SK-N-SH (cell line): ENCODE measurements around the gene HIPK2. TPM values are rescaled to one million over a fixed set of nuclear protein-coding genes. Genes with fewer than 3 reads are reported as not detected.

Experiments used
- CTCF ChIA-PET: fragments of 300-600, 350-600 bp; formaldehyde crosslinking; extraction: SDS; loops from one replicate; lab custom pipeline; 2021; lab: Yijun Ruan, JAX
- POLR2A ChIA-PET: fragments of 350-600 bp; sonication (Branson Sonifier 250); formaldehyde crosslinking; extraction: SDS; loops from one replicate; lab custom pipeline; 2020; ENCODE audit warnings: antibody characterized with exemption, inconsistent platforms; lab: Yijun Ruan, JAX
- DNase-seq: peaks from one replicate; pipeline ENCODE4 v3.0.0; 2012
- H2AFZ ChIP-seq: fragments of 200-600 bp; sonication (generic); 2 replicates; pipeline ENCODE4 v1.8.1; 2016; ENCODE audit warnings: antibody characterized with exemption, mild to moderate bottlenecking, low read depth
- H3F3A ChIP-seq: fragments of 200-600 bp; sonication (generic); replicated peaks from 2 replicates; pipeline ENCODE3; 2016; ENCODE audit warnings: antibody characterized with exemption, mild to moderate bottlenecking; ENCODE audit not compliant: insufficient read depth
- H3K27ac ChIP-seq, 2 experiments: fragments of 200-500 bp in 1 of 2; fragments of 200-600 bp in 1 of 2; sonication (Bioruptor generic) in 1 of 2; sonication (generic), shearing (Covaris generic) in 1 of 2; 2 replicates each; pipeline versions ENCODE4 v1.5.1 to v1.6.1; 2014 to 2016; ENCODE audit warnings: low read depth in 2 of 2, inconsistent platforms in 1 of 2, low read length in 1 of 2, mild to moderate bottlenecking in 1 of 2, mixed read lengths in 1 of 2
- H3K27me3 ChIP-seq: fragments of 200-600 bp; sonication (generic), shearing (Covaris generic); 2 replicates; pipeline ENCODE4 v1.6.1; 2016; ENCODE audit warnings: mixed run types; ENCODE audit not compliant: insufficient read depth
- H3K36me3 ChIP-seq, 2 experiments: fragments of 200-500 bp in 1 of 2; fragments of 200-600 bp in 1 of 2; sonication (Bioruptor generic) in 1 of 2; sonication (generic) in 1 of 2; replicated peaks in 1 of 2; 2 replicates each; pipeline versions ENCODE3 to v1.5.1; 2014 to 2016; ENCODE audit warnings: low read length in 1 of 2, mild to moderate bottlenecking in 1 of 2; ENCODE audit not compliant: insufficient read depth in 2 of 2, control insufficient read depth in 1 of 2
- H3K4me1 ChIP-seq, 2 experiments: fragments of 200-500 bp in 1 of 2; fragments of 200-600 bp in 1 of 2; sonication (Bioruptor generic) in 1 of 2; sonication (generic), shearing (Covaris generic) in 1 of 2; 2 replicates each; pipeline versions ENCODE4 v1.5.1 to v1.6.1; 2014 to 2016; ENCODE audit warnings: low read depth in 1 of 2, low read length in 1 of 2, mixed run types in 1 of 2; ENCODE audit not compliant: insufficient read depth in 2 of 2, control insufficient read depth in 1 of 2
- H3K4me2 ChIP-seq: fragments of 200-600 bp; sonication (generic), shearing (Covaris generic); 2 replicates; pipeline ENCODE4 v1.6.1; 2017; ENCODE audit warnings: mixed run types
- H3K4me3 ChIP-seq, 2 experiments: fragments of 200-500 bp in 1 of 2; fragments of 200-600 bp in 1 of 2; sonication (Bioruptor generic) in 1 of 2; sonication (generic), shearing (Covaris generic) in 1 of 2; 2 replicates each; pipeline versions ENCODE4 v1.5.1 to v1.8.1; 2014 to 2016; ENCODE audit warnings: low read depth in 2 of 2, inconsistent platforms in 1 of 2, low read length in 1 of 2, mild to moderate bottlenecking in 1 of 2, mixed read lengths in 1 of 2, moderate library complexity in 1 of 2
- H3K79me2 ChIP-seq: fragments of 200-600 bp; sonication (generic); 2 replicates; pipeline ENCODE4 v1.8.1; 2017; ENCODE audit warnings: mild to moderate bottlenecking; ENCODE audit not compliant: insufficient read depth
- H3K9ac ChIP-seq: fragments of 200-600 bp; sonication (generic); 2 replicates; pipeline ENCODE4 v1.6.1; 2017; ENCODE audit warnings: mixed run types
- H3K9me2 ChIP-seq: fragments of 200-600 bp; sonication (generic); 2 replicates; pipeline ENCODE4 v1.6.1; 2017; ENCODE audit warnings: mixed run types
- H3K9me3 ChIP-seq: fragments of 200-600 bp; sonication (generic); 2 replicates; pipeline ENCODE4 v1.6.1; 2017; ENCODE audit warnings: mixed run types, mild to moderate bottlenecking, moderate library complexity
- H4K20me1 ChIP-seq: fragments of 200-600 bp; sonication (generic); 2 replicates; pipeline ENCODE4 v1.6.1; 2017; ENCODE audit warnings: mild to moderate bottlenecking, mixed run types; ENCODE audit not compliant: insufficient read depth
- ELF1 ChIP-seq: IDR thresholded peaks from 2 replicates; pipeline ENCODE4 v1.4.0; 2012
- EZH2phosphoT487 ChIP-seq: fragments of 200-600 bp; sonication (generic); IDR thresholded peaks from 2 replicates; pipeline ENCODE4 v1.6.1; 2017; ENCODE audit warnings: low read depth, mixed run types, mild to moderate bottlenecking, antibody characterized with exemption, moderate library complexity, borderline replicate concordance
- FOSL2 ChIP-seq: IDR thresholded peaks from 2 replicates; pipeline ENCODE4 v1.4.0; 2012; ENCODE audit warnings: low read depth, mild to moderate bottlenecking, moderate library complexity, borderline replicate concordance
- FOXJ3 ChIP-seq: sonication (generic); formaldehyde crosslinking; IDR thresholded peaks from 2 replicates; pipeline ENCODE4 v1.5.1; 2020; ENCODE audit warnings: mild to moderate bottlenecking, missing genetic modification reagents
- GABPA ChIP-seq: IDR thresholded peaks from 2 replicates; pipeline ENCODE4 v1.4.0; 2012; ENCODE audit warnings: low read depth, mild to moderate bottlenecking
- NRF1 ChIP-seq: IDR thresholded peaks from 2 replicates; pipeline ENCODE4 v1.6.1; 2012; ENCODE audit warnings: low read depth, mild to moderate bottlenecking, low read length
- POLR2AphosphoS5 ChIP-seq: IDR thresholded peaks from 2 replicates; pipeline ENCODE4 v1.6.1; 2012; ENCODE audit warnings: low read depth, low read length
- SMC3 ChIP-seq: IDR thresholded peaks from 2 replicates; pipeline ENCODE4 v1.6.1; 2012; ENCODE audit warnings: low read depth, low read length, improper control_type of control experiment
- TAF1 ChIP-seq: IDR thresholded peaks from 2 replicates; pipeline ENCODE4 v1.6.1; 2012; ENCODE audit warnings: low read depth, mild to moderate bottlenecking, low read length, moderate library complexity, borderline replicate concordance
- TCF12 ChIP-seq: IDR thresholded peaks from 2 replicates; pipeline ENCODE4 v1.4.0; 2012
- WGBS: methylation state at CpG from one replicate; pipeline ENCODE4 v1.1.6; 2017; ENCODE audit warnings: low lambda C conversion rate; 5-methylcytosine and 5-hydroxymethylcytosine counted together
- polyA plus RNA-seq, 3 experiments: library from polyadenylated mRNA; depleted of rRNA; stranded (reverse); fragments of >200 nt; gene quantifications; 2 replicates each; pipeline ENCODE4 v1.2.3, GENCODE V29; 2012
- TF ChIP-seq, protein P1 (sequence below): fragments of 200-600 bp; sonication (generic); IDR thresholded peaks from 2 replicates; pipeline ENCODE4 v1.6.1; 2017; ENCODE audit warnings: antibody characterized with exemption, mild to moderate bottlenecking, moderate library complexity
- TF ChIP-seq, protein P2 (sequence below): IDR thresholded peaks from 2 replicates; pipeline ENCODE4 v1.4.0; 2012; ENCODE audit warnings: low read depth, borderline replicate concordance
- TF ChIP-seq, protein P3 (sequence below): IDR thresholded peaks from 2 replicates; pipeline ENCODE4 v1.6.1; 2012; ENCODE audit warnings: mild to moderate bottlenecking, low read depth, low read length, moderate library complexity
- TF ChIP-seq, protein P4 (sequence below): fragments of 150-350 bp; IDR thresholded peaks from 2 replicates; pipeline ENCODE4 v1.6.1; 2017; ENCODE audit warnings: antibody characterized with exemption, low read length, low read depth, borderline replicate concordance
- TF ChIP-seq, protein P5 (sequence below): IDR thresholded peaks from 2 replicates; pipeline ENCODE4 v1.4.0; 2012; ENCODE audit warnings: low read depth
- TF ChIP-seq, protein P6 (sequence below): IDR thresholded peaks from 2 replicates; pipeline ENCODE4; 2012

HIPK2 gene
- polyA plus RNA-seq, 1 of the 3 experiments (the other 2 are of a cell fraction), result 14.2 TPM

DNA sequence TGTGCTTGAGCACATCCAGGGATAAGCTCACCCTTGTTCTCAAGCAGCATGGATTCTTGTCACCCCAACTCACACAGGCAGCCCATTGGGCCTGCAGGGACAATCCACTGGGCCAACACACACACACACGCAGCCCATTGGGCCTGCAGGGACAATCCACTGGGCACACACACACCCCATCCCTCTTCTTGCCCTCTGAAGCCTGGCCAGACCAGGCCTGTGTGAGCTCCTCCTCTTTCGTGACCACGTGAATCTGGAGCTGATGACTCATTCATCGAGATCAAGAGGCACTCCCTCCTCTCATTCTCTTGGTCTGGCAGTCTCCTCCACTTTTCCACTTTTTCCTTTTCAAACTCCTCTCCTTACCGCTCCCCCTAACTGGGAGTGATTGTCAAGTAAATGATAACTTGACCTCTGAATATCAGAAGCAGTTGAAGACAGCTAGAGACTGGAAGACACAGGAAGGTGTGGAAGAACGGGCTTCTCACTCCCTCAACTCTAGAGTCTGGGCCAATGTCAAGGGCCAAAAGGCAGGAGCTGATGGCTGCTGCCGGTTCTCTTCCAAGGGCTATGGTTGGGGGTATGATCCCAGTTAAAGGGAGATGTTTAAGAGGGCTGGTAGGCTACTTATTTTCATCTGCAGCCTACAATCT lies 89.7 kb downstream of the HIPK2 start:
- Histone ChIP-seq H3F3A (peaks cover 10% of the 10 kb centered on the region), H3K9me2 (no peaks in the 10 kb centered on the region), H3K9ac (no peak overlapping the region), H2AFZ (no peak overlapping the region), H3K4me1 (peaks cover 11 to 29% of the 10 kb centered on the region in 2 experiments; a peak in 3 of 4 replicates), H3K4me2 (no peak overlapping the region), H3K27me3 (no peaks in the 10 kb centered on the region), H3K9me3 (no peaks in the 10 kb centered on the region), H4K20me1 (peaks cover 21% of the 10 kb centered on the region), H3K27ac (no peak overlapping the region), H3K36me3 (peaks cover 16 to 51% of the 10 kb centered on the region in 2 experiments), H3K79me2 (peaks cover 79% of the 10 kb centered on the region), H3K4me3 (no peak overlapping the region)
- ChIA-PET POLR2A (no interaction called here), CTCF (interaction anchor here (0.8 to 2.1 kb wide), 3 partner anchors 12 to 42 kb away, joined by 3 to 5 read pairs (median 4); no protein-coding TSS in a partner anchor)
- WGBS, result 80% methylated on average over 7 of the region's 7 CpGs
- DNase-seq, result no peak
- TF ChIP-seq GABPA (no peak), TCF12 (no peak), TAF1 (no peak), SMC3 (no peak), EZH2phosphoT487 (no peak), FOSL2 (no peak), FOXJ3 (no peak), POLR2AphosphoS5 (no peak), ELF1 (no peak), NRF1 (no peak)
- TF ChIP-seq, protein P1, sequence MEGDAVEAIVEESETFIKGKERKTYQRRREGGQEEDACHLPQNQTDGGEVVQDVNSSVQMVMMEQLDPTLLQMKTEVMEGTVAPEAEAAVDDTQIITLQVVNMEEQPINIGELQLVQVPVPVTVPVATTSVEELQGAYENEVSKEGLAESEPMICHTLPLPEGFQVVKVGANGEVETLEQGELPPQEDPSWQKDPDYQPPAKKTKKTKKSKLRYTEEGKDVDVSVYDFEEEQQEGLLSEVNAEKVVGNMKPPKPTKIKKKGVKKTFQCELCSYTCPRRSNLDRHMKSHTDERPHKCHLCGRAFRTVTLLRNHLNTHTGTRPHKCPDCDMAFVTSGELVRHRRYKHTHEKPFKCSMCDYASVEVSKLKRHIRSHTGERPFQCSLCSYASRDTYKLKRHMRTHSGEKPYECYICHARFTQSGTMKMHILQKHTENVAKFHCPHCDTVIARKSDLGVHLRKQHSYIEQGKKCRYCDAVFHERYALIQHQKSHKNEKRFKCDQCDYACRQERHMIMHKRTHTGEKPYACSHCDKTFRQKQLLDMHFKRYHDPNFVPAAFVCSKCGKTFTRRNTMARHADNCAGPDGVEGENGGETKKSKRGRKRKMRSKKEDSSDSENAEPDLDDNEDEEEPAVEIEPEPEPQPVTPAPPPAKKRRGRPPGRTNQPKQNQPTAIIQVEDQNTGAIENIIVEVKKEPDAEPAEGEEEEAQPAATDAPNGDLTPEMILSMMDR, result no peak
- TF ChIP-seq, protein P2, sequence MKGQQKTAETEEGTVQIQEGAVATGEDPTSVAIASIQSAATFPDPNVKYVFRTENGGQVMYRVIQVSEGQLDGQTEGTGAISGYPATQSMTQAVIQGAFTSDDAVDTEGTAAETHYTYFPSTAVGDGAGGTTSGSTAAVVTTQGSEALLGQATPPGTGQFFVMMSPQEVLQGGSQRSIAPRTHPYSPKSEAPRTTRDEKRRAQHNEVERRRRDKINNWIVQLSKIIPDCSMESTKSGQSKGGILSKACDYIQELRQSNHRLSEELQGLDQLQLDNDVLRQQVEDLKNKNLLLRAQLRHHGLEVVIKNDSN, result no peak
- TF ChIP-seq, protein P3, sequence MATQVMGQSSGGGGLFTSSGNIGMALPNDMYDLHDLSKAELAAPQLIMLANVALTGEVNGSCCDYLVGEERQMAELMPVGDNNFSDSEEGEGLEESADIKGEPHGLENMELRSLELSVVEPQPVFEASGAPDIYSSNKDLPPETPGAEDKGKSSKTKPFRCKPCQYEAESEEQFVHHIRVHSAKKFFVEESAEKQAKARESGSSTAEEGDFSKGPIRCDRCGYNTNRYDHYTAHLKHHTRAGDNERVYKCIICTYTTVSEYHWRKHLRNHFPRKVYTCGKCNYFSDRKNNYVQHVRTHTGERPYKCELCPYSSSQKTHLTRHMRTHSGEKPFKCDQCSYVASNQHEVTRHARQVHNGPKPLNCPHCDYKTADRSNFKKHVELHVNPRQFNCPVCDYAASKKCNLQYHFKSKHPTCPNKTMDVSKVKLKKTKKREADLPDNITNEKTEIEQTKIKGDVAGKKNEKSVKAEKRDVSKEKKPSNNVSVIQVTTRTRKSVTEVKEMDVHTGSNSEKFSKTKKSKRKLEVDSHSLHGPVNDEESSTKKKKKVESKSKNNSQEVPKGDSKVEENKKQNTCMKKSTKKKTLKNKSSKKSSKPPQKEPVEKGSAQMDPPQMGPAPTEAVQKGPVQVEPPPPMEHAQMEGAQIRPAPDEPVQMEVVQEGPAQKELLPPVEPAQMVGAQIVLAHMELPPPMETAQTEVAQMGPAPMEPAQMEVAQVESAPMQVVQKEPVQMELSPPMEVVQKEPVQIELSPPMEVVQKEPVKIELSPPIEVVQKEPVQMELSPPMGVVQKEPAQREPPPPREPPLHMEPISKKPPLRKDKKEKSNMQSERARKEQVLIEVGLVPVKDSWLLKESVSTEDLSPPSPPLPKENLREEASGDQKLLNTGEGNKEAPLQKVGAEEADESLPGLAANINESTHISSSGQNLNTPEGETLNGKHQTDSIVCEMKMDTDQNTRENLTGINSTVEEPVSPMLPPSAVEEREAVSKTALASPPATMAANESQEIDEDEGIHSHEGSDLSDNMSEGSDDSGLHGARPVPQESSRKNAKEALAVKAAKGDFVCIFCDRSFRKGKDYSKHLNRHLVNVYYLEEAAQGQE, result no peak
- TF ChIP-seq, protein P4, sequence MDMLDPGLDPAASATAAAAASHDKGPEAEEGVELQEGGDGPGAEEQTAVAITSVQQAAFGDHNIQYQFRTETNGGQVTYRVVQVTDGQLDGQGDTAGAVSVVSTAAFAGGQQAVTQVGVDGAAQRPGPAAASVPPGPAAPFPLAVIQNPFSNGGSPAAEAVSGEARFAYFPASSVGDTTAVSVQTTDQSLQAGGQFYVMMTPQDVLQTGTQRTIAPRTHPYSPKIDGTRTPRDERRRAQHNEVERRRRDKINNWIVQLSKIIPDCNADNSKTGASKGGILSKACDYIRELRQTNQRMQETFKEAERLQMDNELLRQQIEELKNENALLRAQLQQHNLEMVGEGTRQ, result no peak
- TF ChIP-seq, protein P5, sequence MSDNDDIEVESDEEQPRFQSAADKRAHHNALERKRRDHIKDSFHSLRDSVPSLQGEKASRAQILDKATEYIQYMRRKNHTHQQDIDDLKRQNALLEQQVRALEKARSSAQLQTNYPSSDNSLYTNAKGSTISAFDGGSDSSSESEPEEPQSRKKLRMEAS, result no peak
- TF ChIP-seq, protein P6, sequence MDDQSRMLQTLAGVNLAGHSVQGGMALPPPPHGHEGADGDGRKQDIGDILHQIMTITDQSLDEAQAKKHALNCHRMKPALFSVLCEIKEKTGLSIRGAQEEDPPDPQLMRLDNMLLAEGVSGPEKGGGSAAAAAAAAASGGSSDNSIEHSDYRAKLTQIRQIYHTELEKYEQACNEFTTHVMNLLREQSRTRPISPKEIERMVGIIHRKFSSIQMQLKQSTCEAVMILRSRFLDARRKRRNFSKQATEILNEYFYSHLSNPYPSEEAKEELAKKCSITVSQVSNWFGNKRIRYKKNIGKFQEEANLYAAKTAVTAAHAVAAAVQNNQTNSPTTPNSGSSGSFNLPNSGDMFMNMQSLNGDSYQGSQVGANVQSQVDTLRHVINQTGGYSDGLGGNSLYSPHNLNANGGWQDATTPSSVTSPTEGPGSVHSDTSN, result no peak
